Heart left ventricle (tissue), 16 donors: ENCODE measurements around the gene CDCP2. TPM values are rescaled to one million over a fixed set of nuclear protein-coding genes. Genes with fewer than 3 reads are reported as not detected.

Source experiments
- ATAC-seq, 4 donors: fragments of 200-7000 bp; cut with Tn5 transposase; one replicate each; pipeline ENCODE4 v1.9.1; 2020 to 2022; ENCODE audit warnings: moderate library complexity in 4 of 4, mild to moderate bottlenecking in 3 of 4, moderate number of reproducible peaks in 1 of 4
- DNase-seq, 5 donors: peaks; one replicate each; pipeline ENCODE4 v3.0.0-alpha.2; 2020
- H3K27ac ChIP-seq, 12 donors: fragments of 200-600 bp; sonication (generic) in 4 of 12; one replicate each; pipeline versions ENCODE4 v1.5.0 to v1.8.0; 2016 to 2022; ENCODE audit warnings: mild to moderate bottlenecking in 2 of 12
- H3K27me3 ChIP-seq, 9 donors: fragments of 200-600 bp; sonication (generic) in 2 of 9; one replicate each; pipeline versions ENCODE4 v1.5.1 to v1.8.0; 2016 to 2022; ENCODE audit warnings: mild to moderate bottlenecking in 3 of 9
- H3K36me3 ChIP-seq, 9 donors: fragments of 200-600 bp; sonication (generic) in 2 of 9; one replicate each; pipeline versions ENCODE4 v1.5.0 to v1.8.0; 2018 to 2022; ENCODE audit warnings: mild to moderate bottlenecking in 2 of 9
- H3K4me1 ChIP-seq, 12 donors: fragments of 200-600 bp; sonication (generic) in 4 of 12; one replicate each; pipeline versions ENCODE4 v1.5.0 to v1.8.0; 2016 to 2022; ENCODE audit warnings: mild to moderate bottlenecking in 3 of 12
- H3K4me3 ChIP-seq, 12 donors: fragments of 200-600 bp; sonication (generic) in 4 of 12; one replicate each; pipeline versions ENCODE4 v1.5.0 to v1.8.0; 2017 to 2022; ENCODE audit warnings: mild to moderate bottlenecking in 9 of 12, moderate library complexity in 4 of 12
- H3K9me3 ChIP-seq, 12 donors: fragments of 200-600 bp; sonication (generic) in 4 of 12; one replicate each; pipeline versions ENCODE4 v1.5.0 to v1.8.0; 2016 to 2022; ENCODE audit warnings: mild to moderate bottlenecking in 1 of 12
- CTCF ChIP-seq, 12 donors: fragments of 200-600 bp; sonication (generic) in 4 of 12; IDR thresholded peaks; one replicate each; pipeline versions ENCODE4 v1.5.0 to v1.8.0; 2018 to 2022; ENCODE audit warnings: antibody characterized with exemption in 12 of 12, mild to moderate bottlenecking in 5 of 12
- POLR2A ChIP-seq, 2 donors: fragments of 450-650 bp; IDR thresholded peaks; one replicate each; pipeline ENCODE4 v1.6.1; 2017; ENCODE audit warnings: antibody characterized with exemption in 2 of 2, mild to moderate bottlenecking in 2 of 2, moderate library complexity in 2 of 2
- WGBS, 4 donors: extraction: QIAGEN DNeasy Blood & Tissue Kit in 2 of 4; methylation state at CpG; one replicate each; pipeline versions ENCODE4 v1.1.5 to v1.1.7; 2013 to 2018; 5-methylcytosine and 5-hydroxymethylcytosine counted together
- intact Hi-C, 10 donors: fragments of 100-400 bp; cut with DNase I; formaldehyde crosslinking; loops; one replicate each; pipeline versions ENCODE4 v1.11.1 to v1.14.2; 2022
- polyA plus RNA-seq, 2 donors: library from polyadenylated mRNA; stranded (reverse); fragments of 200-250 nt; gene quantifications; one replicate each; pipeline ENCODE4 v1.2.3, GENCODE V29; 2013
- total RNA-seq, 9 donors: library from RNA; depleted of rRNA in 2 of 9; stranded (reverse); fragments of >200 nt in 2 of 9; fragmentation: NEBNext Ultra II Directional in 3 of 9; extraction: Animal tissue kit (Norgen Biotek cat#: 25700) in 3 of 9; gene quantifications; one replicate each; pipeline versions ENCODE4 v1.1.0 to v1.2.4, GENCODE V29; 2016 to 2023
- donor health status: ischemic (EF 13 %, LVEDD 7.1; RV severe dilation, severe dysfunction).
- donor health status: healthy with polysubstance abuse.
- donor health status: DM: no; HTN: yes; CAD: no.
- donor health status: DM: no; HTN: no; CAD: no.
- donor health status: ischemic (EF 25% LVEDD 6.9; RV normal size, moderate dysfunction).
- donor health status: ischemic (EF 25% LVEDD 5.7; RV mildly dilated, moderate dysfunction).
- donor health status: healthy.
- donor health status: DM: yes; HTN: yes; CAD: no.
- donor health status: ischemic (EF 35%, LVEDD 5.7; RV mildly dilated, moderate dysfunction).
- donor health status: nonischemic (EF 11% LVEDD 7.7; RV severe dilation, severe dysfunction).
- donor health status: DM: yes; HTN: yes; CAD: no.
- donor health status: PGD.
- donor health status: ischemic (EF 29% LVEDD 5.4; RV normal size, mild dysfunction).
- donor health status: nonischemic (EF 23%, LVEDD 6.1; RV moderate dilation, normal function).

Gene CDCP2
- total and polyA plus RNA-seq, 11 donors = 0.29 TPM; not detected in 10

- Histone ChIP-seq H3K27me3 (no peaks in the 10 kb centered on the region), H3K36me3 (no peaks in the 10 kb centered on the region), H3K27ac (no peak overlapping the region), H3K4me3 (no peak overlapping the region), H3K9me3 (no peaks in the 10 kb centered on the region), H3K4me1 (no peaks in the 10 kb centered on the region)
- DNase-seq = peak in 1 of 5 donors; percentile 10
- intact Hi-C loops = no loop called here
- TF ChIP-seq POLR2A (IDR thresholded peaks at IDR 0.05) = no peak
- TF ChIP-seq CTCF (IDR thresholded peaks at IDR 0.05) = no peak
- WGBS, 4 donors = 52 to 69% (median 67%) methylated on average over 5 of the region's 5 CpGs
- ATAC-seq = no peak
Observed at GRCh38 chr1:54112705-54113368, 40.0 kb downstream of the CDCP2 start.

GRCh38 chr1:54112027-54112426 lies 40.8 kb downstream of the CDCP2 start:
- Histone ChIP-seq H3K4me3 (no peak overlapping the region), H3K4me1 (no peaks in the 10 kb centered on the region), H3K27ac (no peak overlapping the region), H3K9me3 (no peaks in the 10 kb centered on the region), H3K27me3 (no peaks in the 10 kb centered on the region), H3K36me3 (no peaks in the 10 kb centered on the region)
- intact Hi-C loops = no loop called here
- TF ChIP-seq POLR2A (IDR thresholded peaks at IDR 0.05) (no peak), CTCF (IDR thresholded peaks at IDR 0.05) (no peak)
- 92 to 98% (median 94%) methylated on average over 7 of the region's 7 CpGs for WGBS, 4 donors
- no peak for ATAC-seq
- DNase-seq = no peak

GRCh38 chr1:54111624-54112023 lies 41.2 kb downstream of the CDCP2 start:
- no peaks in the 10 kb centered on the region for H3K9me3 ChIP-seq
- DNase-seq (peak in 1 of 5 donors; percentile 19), ATAC-seq (no peak)
- WGBS, 4 donors = 78 to 94% (median 92%) methylated on average over 3 of the region's 3 CpGs
- H3K36me3 ChIP-seq = no peaks in the 10 kb centered on the region
- TF ChIP-seq CTCF (IDR thresholded peaks at IDR 0.05) = no peak
- no peak for TF ChIP-seq POLR2A (IDR thresholded peaks at IDR 0.05)
- no peak overlapping the region for H3K27ac ChIP-seq
- no peaks in the 10 kb centered on the region for H3K27me3 ChIP-seq
- H3K4me3 ChIP-seq = no peak overlapping the region
- no peaks in the 10 kb centered on the region for H3K4me1 ChIP-seq
- intact Hi-C loops = no loop called here

GRCh38 chr1:54110996-54111395 lies 41.8 kb downstream of the CDCP2 start:
- intact Hi-C loops = no loop called here

More at GRCh38 chr1:54110996-54111395, 41.8 kb downstream of the CDCP2 start:
- H3K27ac ChIP-seq = no peak overlapping the region
- TF ChIP-seq POLR2A (IDR thresholded peaks at IDR 0.05) (no peak), CTCF (IDR thresholded peaks at IDR 0.05) (no peak)
- H3K4me1 ChIP-seq = no peaks in the 10 kb centered on the region
- 93 to 96% (median 95%) methylated on average over 7 to 10 of the region's 10 CpGs for WGBS, 4 donors
- DNase-seq (peak in 1 of 5 donors; percentile 28), ATAC-seq (no peak)
- no peaks in the 10 kb centered on the region for H3K9me3 ChIP-seq
- H3K4me3 ChIP-seq = no peak overlapping the region
- no peaks in the 10 kb centered on the region for H3K27me3 ChIP-seq
- H3K36me3 ChIP-seq = no peaks in the 10 kb centered on the region
